NK-92 (cell line): ENCODE measurements around the gene SLC31A1.
"Not testable (repeated sequence)": the region's sequence is repeated elsewhere in the genome, so short reads cannot be mapped to it uniquely, and the experiment has no call there.

Source experiments
- DNase-seq: peaks from one replicate; lab custom pipeline; 2025; ENCODE audit not compliant: unreplicated experiment; lab: John Stamatoyannopoulos, UW

The SLC31A1 gene

DNA sequence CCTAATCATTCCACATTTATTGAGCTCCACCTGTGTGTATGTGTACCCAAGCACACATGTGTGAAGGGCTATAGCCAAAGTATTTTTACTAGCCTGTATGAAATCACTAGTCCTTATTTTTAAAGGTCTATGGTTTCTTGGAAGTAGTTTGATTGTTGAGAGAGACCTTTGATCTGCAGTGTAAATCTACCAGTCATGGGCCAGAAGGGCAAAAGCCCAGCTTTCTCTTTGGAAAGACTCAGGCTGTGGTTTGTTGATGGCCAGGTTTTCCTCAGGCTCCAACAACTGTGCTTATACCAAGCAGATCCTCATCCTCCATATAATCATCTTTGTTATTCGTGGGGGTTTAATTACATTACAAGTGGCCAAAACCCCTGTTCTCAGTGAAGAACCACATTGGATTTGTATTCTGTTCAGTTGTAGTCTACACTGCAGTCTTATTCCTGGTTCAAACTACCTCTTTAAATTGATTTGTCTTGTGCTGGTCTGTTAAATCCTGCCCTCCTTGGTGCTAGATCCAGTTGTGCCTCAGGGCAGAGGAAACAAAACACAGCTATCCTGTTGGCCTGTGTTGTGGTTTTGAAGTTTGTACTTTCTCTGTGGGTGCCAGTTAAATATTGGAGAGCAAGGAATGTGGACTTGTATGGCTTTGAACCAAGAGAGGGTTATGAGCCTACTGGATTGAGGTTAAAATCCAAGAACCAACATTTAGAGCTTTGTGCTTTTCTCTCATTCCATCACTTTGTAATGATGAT is 40.8 kb downstream of the SLC31A1 start:
- DNase-seq = no peak

DNA sequence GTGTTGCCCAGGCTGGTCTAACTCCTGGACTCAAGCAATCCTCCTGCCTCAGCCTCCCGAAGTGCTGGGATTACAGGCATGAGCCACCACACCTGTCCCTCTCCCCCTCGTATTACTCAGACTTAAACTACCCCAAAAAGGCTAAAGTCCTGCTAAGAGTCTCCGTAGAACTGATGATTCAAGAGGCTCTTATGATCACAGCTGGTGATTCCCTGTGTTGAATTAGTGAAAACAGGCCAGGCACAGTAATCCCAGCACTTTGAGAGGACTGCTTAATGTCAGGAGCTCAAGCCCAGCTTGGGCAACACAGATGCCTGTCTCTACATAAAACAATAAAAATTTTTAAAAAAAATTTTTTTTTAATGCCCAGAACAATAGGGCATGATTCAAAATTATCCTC is 44.8 kb downstream of the SLC31A1 start:
- DNase-seq = no peak

DNA sequence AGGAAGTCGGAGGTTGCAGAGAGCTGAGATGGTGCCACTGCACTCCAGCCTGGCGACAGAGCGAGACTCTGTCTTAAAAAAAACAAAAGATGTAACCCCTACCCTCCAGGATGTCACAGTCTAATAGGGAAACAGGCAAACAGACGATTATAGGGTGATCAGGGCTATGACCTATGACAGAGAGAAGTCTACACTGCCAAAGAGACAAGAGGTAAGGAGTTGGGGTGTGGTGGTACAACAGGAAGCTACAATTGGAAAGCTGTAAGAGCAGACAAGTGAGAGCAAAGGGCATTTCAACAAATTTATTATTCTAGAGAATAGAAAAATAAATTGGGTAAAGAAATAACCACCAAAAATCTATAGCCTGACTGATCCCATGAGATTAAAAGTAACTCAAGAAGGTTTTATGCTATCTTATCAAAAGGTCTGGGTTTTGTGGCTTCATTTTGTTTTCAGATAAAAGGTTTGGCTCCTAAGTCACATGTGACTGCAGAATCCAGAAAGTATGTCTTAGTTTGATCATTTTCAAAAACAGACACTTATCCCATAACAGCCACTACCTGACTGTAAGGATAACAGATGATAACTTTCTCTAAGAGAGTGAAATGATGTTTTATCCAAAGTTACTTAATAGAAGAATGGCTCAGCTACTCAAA is 46.7 kb downstream of the SLC31A1 start:
- no peak for DNase-seq

DNA sequence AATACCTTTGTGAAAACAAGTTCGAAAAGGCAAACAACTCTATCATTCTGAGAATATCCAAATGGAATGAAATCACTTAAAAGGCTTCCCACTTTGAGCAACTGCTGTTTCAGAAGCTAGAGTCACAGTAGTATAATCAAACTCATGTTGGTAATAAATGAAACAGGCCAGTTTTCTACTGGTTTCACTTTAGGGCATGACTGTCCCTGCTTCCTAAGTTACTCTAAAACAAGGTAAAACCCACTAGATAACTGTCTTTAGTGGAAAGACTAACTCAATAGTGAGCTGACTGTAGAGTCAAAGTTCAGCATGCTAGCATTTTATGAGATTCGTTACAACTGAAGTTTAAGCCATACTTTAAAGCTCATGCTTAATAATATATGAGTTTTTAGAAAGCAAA is 48.0 kb downstream of the SLC31A1 start:
- DNase-seq = no peak

DNA sequence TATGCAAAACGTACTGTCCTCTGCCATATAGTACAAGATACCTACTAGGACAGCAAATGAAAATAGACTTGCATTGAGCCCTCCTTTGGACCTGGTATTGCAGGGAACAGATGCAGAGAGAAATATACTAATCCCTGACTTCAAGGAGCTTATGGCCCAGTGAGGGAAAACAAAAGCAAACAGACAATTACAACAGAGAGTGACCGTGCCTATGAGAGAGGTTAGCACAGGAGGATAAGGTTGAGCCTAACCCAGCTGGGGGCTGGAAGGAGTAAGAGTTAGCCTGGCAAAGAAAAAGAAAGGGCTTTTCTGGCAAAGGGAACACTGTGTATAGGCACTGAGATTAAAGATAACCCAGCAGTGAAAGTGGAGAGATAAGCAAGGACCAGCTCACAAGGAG is 48.5 kb downstream of the SLC31A1 start:
- no peak for DNase-seq

DNA sequence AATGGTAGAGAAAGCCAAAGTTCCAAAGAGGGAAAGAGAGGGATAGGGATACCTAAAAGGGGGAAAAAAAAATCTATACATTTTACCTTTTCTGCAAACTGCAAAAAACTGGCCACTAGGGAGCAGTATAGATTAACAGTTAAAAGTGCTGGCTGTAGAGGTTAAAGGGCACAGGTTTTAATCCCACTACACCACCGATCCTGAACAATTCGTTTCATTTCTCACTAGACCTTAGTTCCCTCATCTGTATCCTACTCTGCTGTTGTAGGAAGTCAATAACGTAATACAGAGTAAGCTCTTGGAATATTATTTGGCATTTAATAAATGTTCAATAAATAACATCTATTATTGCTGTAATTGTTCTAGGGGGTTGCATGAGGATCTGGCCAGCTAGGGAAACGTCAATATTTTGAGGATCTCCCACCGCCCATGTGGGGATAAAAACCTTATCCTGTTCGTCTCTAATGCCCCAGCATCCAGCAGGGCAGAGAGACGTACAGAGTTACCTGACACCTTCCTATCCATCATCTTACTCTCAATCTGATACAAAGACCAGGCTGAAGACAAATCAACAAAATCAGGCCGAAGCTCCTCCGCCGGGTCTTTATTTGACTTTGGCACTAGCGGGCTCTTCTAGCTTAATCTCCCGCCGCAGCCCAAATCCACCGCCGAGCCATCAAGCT is 53.3 kb downstream of the SLC31A1 start:
- no peak for DNase-seq

DNA sequence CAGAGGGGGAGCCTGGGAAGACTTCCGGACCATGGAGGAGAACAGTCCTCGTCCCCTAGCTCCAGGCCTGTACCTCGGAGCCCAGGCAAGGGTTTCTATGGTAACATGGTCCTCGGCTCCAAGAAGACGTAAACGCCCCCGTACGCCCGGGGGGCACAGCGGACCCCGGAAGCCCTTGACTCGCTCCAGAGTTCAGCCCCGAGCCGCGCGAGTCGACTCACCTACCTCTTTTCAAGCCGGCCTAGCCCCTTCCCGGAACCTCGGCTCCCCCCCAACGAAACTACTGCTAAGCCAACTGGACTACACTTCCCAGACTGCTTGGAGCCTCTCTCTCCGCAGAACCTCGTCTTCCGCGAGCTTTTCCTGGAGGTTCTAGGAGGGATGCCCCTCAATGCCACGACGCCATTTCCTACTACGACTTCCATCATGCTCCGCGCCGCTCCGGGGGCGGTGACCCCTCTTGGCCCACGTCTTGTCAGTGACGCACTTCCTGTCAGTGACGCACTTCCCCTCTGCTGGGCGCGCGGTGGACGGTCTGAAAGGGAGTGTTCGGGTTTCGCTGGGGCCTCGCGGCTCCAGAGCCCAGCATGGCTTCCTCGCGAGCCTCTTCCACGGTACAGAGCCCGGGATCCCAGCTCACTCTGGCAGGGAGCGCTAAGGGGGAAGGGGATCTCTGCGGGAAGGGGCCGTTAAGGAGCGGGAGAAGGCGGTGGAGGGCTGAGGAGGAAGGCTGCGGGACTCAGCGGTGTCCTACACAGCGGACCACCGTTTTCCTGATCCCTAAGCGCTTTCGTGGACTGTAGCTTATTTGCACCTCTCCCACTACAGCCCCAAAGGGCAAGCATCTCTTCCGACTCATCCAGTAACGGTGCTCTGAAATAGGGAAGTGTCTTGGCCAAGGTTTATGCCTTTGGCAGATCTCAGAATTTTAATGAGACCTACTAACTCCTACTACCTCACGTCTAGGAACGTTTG is 54.1 kb downstream of the SLC31A1 start, which contains the start of the genes CDC26 and PRPF4:
Gene CDC26 (minus strand): TSS at position 416 of the 975 bp plus-strand sequence. CDS start 3,065 bp downstream, outside the sequence.
Gene PRPF4 (plus strand): TSS at position 502 of the 975 bp plus-strand sequence. CDS start 86 bp downstream, at position 588.
- peak; percentile 67 for DNase-seq

DNA sequence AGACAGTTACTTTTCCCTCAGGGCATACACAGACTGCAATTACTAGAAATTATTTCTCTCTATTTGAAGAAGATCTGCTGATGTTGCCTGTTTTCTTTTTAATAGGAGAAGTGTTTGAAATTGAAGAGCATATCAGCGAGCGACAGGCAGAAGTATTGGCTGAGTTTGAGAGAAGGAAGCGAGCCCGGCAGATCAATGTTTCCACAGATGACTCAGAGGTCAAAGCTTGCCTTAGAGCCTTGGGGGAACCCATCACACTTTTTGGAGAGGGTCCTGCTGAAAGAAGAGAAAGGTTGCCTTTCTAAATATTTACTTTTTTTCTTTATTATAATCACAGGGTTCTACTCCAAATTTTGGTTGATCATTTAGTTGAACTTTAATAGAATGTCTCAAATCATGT is 57.5 kb downstream of the SLC31A1 start:
- DNase-seq = no peak

DNA sequence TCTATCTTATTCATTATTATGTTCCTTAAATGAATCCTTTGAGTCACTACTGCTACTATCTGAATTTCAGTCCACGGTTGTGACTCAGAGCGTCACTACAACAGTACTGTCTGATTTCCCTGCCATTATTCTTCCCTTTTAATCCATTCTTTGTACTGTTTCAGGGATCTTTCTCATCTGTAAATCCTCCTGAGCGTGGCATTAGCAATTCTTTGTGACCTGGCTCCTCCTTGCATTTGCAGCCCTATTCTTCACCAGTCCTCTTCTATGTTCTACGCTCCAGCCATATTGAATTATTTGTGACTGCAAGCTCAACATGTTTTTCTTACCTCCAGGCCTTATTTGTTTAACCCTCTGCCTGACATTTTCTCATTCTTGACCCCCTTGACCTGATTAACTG is 60.0 kb downstream of the SLC31A1 start:
- DNase-seq = no peak

DNA sequence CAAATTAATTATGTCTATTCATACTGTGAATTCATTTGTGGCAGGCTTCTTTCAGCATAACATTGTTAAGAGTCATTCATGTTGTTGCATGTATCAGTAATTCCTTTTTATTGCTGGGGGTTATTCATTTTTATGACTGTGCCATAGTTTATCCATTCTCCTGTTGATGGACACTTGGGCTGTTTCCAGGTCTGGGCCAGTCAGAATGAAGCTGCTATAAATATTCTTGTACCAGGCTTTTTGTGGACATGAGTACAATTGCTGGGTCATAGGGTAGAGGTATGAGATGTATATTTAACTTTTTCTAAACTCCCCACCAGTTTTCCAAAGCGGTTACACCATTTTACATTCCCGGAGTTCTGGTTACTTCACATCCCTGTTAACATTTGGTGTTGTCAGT is 67.7 kb downstream of the SLC31A1 start:
- no peak for DNase-seq

DNA sequence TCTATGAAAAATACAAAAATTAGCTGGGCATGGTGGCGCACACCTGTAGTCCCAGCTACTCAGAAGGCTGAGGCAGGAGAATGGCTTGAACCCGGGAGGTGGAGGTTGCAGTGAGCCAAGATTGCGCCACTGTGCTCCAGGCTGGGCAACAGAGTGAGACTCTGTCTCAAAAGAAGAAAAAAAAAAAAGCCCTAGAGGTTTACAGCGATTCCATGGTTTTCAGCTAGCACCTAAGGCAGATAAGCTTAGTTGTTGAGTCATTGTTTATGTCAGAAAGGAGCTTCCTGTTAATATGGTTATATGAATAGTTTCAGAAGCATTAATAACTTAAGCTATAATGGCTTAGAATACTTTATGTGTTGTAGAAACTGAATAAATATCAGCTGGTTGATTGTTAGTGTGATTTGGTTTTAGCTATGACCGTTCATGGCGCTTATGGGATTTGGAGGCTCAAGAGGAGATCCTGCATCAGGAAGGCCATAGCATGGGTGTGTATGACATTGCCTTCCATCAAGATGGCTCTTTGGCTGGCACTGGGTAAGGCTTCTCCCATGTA is 68.8 kb downstream of the SLC31A1 start:
- no peak for DNase-seq

DNA sequence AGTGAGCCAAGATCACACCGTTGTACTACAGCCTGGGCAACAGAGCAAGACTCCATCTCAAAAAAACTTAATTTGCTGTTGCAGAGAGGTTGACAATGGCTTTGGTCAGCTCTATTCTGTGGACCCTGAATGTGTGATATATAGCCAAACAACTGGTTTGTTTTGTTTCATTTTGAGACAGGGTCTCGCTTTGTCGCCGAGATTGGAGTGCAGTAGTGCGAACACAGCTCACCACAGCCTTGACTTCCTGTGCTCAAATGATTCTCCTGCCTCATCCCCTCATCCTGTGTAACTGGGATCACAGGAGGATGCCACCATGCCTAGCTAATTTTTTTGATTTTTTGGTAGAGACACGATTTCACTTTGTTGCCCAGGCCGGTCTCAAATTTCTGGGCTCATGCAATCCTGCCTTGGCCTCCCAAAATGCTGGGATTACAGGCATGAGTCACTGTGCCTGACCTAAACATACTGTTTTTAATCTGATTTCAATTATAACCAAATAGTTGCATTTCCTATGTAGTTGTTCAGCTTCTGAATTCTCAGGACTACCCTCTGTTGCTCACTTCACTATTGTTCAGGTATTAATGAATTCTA is 72.0 kb downstream of the SLC31A1 start:
- no peak for DNase-seq

DNA sequence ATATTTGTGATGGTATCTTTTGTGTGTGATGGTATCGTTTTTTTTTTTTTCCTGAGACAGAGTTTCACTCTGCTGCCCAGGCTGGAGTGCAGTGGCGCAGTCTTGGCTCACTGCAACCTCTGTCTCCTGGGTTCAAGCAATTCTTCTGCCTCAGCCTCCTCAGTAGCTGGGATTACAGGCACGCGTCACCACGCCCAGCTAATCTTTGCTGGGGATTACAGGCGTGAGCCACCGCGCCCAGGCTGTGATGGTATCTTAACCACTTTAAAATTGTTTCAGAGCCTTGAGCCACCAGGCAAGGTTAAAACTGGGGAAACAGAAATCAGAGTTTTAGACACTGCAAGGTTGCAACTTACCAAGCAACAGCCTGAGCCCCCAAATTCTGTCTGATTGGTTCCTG is 74.9 kb downstream of the SLC31A1 start:
- not testable (repeated sequence) for DNase-seq

DNA sequence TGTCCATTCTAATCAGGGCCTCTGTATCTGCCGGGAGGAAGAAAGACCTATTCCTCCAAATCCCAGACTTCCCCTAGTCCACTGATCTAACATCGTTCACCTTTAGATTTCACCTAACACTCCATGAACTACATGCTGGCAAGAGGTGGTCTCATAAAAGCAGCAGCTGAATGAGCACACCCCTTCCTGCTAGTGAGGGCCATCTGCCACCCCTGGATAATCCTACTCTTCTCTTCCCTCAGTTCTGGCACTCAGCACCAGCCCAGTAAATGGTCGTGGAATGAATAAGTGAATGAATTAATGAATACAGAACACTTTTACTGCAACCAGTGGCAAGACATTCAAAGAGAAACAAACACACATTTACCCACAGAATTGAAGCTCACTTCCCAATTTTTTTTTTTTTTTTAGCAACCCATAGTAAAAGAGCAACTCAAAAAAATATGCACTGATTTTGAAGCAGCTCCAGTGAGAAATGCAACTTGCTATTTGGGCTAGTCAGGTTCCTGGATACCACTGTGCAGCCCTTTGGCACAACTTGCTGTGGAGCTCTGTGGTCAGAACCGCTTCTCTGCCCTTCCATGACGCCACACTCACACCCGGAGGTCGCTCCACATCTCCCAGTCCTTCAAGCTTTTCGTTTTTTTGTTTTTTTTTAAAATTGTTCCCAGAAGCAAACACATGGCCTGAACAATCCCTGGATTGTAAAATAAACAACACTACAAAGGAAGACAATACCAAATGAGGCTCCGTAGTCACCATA is 75.6 kb downstream of the SLC31A1 start:
- no peak for DNase-seq

DNA sequence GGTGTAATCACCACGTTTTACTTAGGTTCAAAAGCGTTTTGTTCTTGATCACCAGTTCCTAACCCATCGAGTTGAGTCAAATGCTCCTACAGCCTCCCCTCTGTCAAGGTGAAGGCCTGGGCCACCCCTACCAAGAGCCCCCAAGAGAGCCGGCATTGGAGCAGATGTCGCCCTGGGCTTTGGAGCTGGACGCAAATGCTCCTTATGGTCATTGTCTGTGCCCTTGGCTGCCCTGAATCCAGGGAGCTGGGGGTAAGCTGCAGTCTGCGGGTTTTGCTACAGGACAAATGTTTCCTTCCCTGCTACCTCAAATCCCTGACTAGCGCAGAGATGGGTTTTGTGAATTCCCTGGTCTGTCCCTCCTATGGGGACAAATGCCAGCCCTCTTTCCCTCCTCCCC is 77.0 kb downstream of the SLC31A1 start:
- DNase-seq = no peak

DNA sequence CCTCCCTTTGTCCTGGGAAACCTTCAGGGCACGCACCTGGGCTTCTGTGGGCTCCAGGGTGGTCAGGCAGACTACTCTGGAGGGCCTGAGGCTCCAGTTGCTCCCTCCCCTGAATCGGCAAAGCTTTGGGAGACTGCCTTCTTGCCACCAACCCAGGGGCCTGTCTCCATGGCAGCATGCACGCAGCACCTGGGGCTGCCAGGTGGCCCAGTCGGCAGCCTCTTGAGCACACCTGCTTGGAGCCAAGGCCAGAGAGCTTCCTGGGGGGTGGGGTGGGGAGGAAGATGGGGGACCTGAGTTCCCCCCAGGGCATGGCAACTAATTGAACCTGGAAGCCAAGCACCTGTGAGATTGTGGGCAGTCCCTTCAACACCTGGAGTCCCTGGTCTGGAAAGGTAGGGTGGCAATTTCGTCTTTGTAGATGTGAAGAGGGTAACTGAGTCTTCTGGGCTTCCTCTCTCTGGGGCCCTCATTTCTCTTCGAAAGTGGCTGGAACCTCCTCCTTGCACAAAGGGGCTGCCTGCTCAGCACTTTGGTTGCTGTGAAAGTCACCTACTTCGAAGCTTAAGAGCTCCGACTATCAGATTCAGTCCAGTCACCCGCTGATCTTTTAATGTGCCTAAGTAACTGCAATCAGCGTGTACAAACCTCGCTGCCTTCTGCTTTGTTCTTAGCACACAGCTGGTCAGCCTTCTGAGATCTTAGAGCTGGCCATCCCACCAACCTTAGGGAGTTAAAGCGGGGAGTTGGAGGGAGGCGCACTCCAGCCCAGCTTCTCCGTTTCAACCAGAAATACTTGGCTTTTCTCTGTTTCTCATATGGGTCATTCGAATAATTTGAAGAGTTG is 77.8 kb downstream of the SLC31A1 start:
- DNase-seq = no peak

DNA sequence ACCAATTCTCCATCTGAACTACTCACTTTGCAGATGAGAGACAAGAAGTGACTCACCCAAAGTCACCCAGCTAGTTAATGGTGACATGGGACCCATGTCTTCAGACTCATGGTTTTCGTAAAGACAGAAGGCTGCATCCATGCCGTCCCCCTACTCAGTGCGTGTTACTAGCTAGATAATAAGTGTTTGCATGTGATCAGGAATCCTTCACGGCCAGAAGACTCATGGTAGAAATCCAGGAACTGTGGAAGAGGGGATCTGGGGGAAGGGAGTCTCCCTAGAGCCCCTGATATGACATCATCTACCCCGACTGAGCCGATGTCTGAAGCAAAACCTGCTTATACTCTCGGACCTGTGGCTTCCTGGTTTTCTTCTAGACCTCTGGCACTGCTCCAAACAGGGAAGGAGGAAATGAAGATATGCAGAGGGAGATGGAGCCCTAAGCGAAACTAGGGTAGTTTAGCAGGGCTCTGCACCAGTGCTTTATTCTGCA is 78.5 kb downstream of the SLC31A1 start:
- no peak for DNase-seq

DNA sequence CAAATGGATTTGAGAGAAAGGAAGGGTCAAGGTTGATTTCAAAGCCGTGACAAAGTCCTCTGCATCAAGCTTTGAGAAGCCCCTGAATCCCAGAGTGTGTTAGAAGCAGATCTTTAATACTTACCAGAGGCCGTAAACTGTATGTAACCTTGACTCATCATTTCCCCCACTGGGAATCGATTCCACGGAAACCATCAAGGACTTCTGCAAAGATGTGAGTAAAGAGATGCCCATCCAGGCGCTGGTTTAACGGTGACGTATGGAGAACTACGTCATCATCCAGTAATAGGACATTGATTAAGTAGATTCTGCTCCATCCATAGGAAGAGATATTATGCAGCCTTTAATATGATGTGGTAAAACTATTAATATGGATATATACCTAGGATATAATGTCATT is 80.2 kb downstream of the SLC31A1 start:
- DNase-seq = no peak
